Activated CD4-positive, alpha-beta T cell treated with anti-CD3 and anti-CD28 coated beads for 24 hours (primary cell): ENCODE measurements around the gene ASS1.

Experiments used
- DNase-seq, 2 donors: peaks; one replicate each; pipeline ENCODE4 v3.0.0-alpha.2; 2020; ENCODE audit warnings: low read depth in 2 of 2

Gene ASS1

GRCh38 chr9:130473009-130473408 lies 28.2 kb downstream of the ASS1 start:
- DNase-seq, result no peak

- DNase-seq, result no peak
Measured at GRCh38 chr9:130473566-130473965, 28.8 kb downstream of the ASS1 start.

GRCh38 chr9:130474106-130474505 lies 29.3 kb downstream of the ASS1 start:
- DNase-seq, result no peak

- DNase-seq, result no peak
Measured at GRCh38 chr9:130476151-130476730, 31.5 kb downstream of the ASS1 start.

- no peak for DNase-seq
Measured at GRCh38 chr9:130477564-130477963, 32.8 kb downstream of the ASS1 start.

GRCh38 chr9:130478152-130478551 lies 33.4 kb downstream of the ASS1 start:
- DNase-seq, result no peak

GRCh38 chr9:130478736-130479575 lies 34.2 kb downstream of the ASS1 start:
- DNase-seq, result no peak

GRCh38 chr9:130479587-130479986 lies 34.8 kb downstream of the ASS1 start:
- no peak for DNase-seq

GRCh38 chr9:130480673-130481072 lies 35.9 kb downstream of the ASS1 start:
- DNase-seq, result no peak

GRCh38 chr9:130482463-130482862 lies 37.7 kb downstream of the ASS1 start:
- no peak for DNase-seq

GRCh38 chr9:130483371-130483971 lies 38.7 kb downstream of the ASS1 start:
- no peak for DNase-seq

GRCh38 chr9:130484362-130485072 lies 39.8 kb downstream of the ASS1 start:
- no peak for DNase-seq

- DNase-seq, result no peak
Measured at GRCh38 chr9:130486103-130486502, 41.3 kb downstream of the ASS1 start.

GRCh38 chr9:130487500-130487899 lies 42.7 kb downstream of the ASS1 start:
- no peak for DNase-seq

GRCh38 chr9:130488621-130489330 lies 44.0 kb downstream of the ASS1 start:
- DNase-seq, result no peak

GRCh38 chr9:130490981-130491380 lies 46.2 kb downstream of the ASS1 start:
- DNase-seq, result no peak

GRCh38 chr9:130491830-130492482 lies 47.2 kb downstream of the ASS1 start:
- DNase-seq, result no peak

GRCh38 chr9:130493021-130493420 lies 48.3 kb downstream of the ASS1 start:
- DNase-seq, result no peak

GRCh38 chr9:130493476-130493875 lies 48.7 kb downstream of the ASS1 start:
- no peak for DNase-seq

- DNase-seq, result no peak
Measured at GRCh38 chr9:130495067-130495466, 50.3 kb downstream of the ASS1 start.

GRCh38 chr9:130497139-130497538 lies 52.4 kb downstream of the ASS1 start:
- DNase-seq, result no peak
